CD4-positive, alpha-beta T cell treated with Interleukin-6 for 4 hours (primary cell): ENCODE measurements around the gene P2RX7.
"Not testable (repeated sequence)": the region's sequence is repeated elsewhere in the genome, so short reads cannot be mapped to it uniquely, and the experiment has no call there.

Experiments used
- DNase-seq: peaks from one replicate; pipeline ENCODE4 v3.0.0-alpha.2; 2020; ENCODE audit warnings: mixed read lengths

Gene P2RX7

GRCh38 chr12:121175383-121176119 lies 42.9 kb downstream of the P2RX7 start:
- DNase-seq, result no peak

GRCh38 chr12:121176826-121177529 lies 44.3 kb downstream of the P2RX7 start:
- no peak for DNase-seq

GRCh38 chr12:121181181-121181580 lies 48.5 kb downstream of the P2RX7 start:
- DNase-seq, result no peak

GRCh38 chr12:121182222-121182893 lies 49.7 kb downstream of the P2RX7 start:
- DNase-seq, result no peak

- no peak for DNase-seq
Measured at GRCh38 chr12:121184425-121184824, 51.7 kb downstream of the P2RX7 start.

- no peak for DNase-seq
Measured at GRCh38 chr12:121184984-121185889, 52.6 kb downstream of the P2RX7 start.

- DNase-seq, result no peak
Measured at GRCh38 chr12:121186826-121187225, 54.1 kb downstream of the P2RX7 start.

- DNase-seq, result no peak
Measured at GRCh38 chr12:121187501-121187900, 54.8 kb downstream of the P2RX7 start.

- no peak for DNase-seq
Measured at GRCh38 chr12:121188227-121188626, 55.6 kb downstream of the P2RX7 start.

GRCh38 chr12:121189131-121189530 lies 56.5 kb downstream of the P2RX7 start:
- no peak for DNase-seq

GRCh38 chr12:121189619-121190155 lies 57.0 kb downstream of the P2RX7 start:
- no peak for DNase-seq

- no peak for DNase-seq
Measured at GRCh38 chr12:121190523-121191031, 57.9 kb downstream of the P2RX7 start.

GRCh38 chr12:121191151-121191550 lies 58.5 kb downstream of the P2RX7 start:
- DNase-seq, result no peak

GRCh38 chr12:121196902-121197301 lies 64.2 kb downstream of the P2RX7 start:
- DNase-seq, result peak; percentile 14

GRCh38 chr12:121198949-121199348 lies 66.3 kb downstream of the P2RX7 start:
- no peak for DNase-seq

- DNase-seq, result not testable (repeated sequence)
Measured at GRCh38 chr12:121201140-121201539, 68.5 kb downstream of the P2RX7 start.

- no peak for DNase-seq
Measured at GRCh38 chr12:121202407-121203355, 70.0 kb downstream of the P2RX7 start.

GRCh38 chr12:121203482-121203881 lies 70.8 kb downstream of the P2RX7 start:
- no peak for DNase-seq

GRCh38 chr12:121205491-121205890 lies 72.8 kb downstream of the P2RX7 start:
- DNase-seq, result no peak

GRCh38 chr12:121208571-121208970 lies 75.9 kb downstream of the P2RX7 start:
- DNase-seq, result not testable (repeated sequence)

GRCh38 chr12:121209221-121209620 lies 76.5 kb downstream of the P2RX7 start:
- DNase-seq, result no peak
